ENCODE results near the gene NOMO2. TPM values are rescaled to one million over a fixed set of nuclear protein-coding genes. Genes with fewer than 3 reads are reported as not detected.
"Not testable (repeated sequence)": the region's sequence is repeated elsewhere in the genome, so short reads cannot be mapped to it uniquely, and the experiment has no call there.

The NOMO2 gene
- total RNA-seq, 1 experiment from 2014 or later = 82.2 TPM

GRCh38 chr16:18497032-18497431, 64.9 kb downstream of the NOMO2 start:
- H3K4me1 ChIP-seq; H3K27ac ChIP-seq; H3K36me3 ChIP-seq; DNase-seq; H3K4me3 ChIP-seq; H3K9me3 ChIP-seq (replicated peaks); H3K27me3 ChIP-seq: not testable (repeated sequence)

- not testable (repeated sequence) for DNase-seq; H3K27ac ChIP-seq; H3K9me3 ChIP-seq (replicated peaks); H3K27me3 ChIP-seq; H3K36me3 ChIP-seq; H3K4me3 ChIP-seq; H3K4me1 ChIP-seq
Measured at GRCh38 chr16:18492118-18492897, 69.6 kb downstream of the NOMO2 start.

- not testable (repeated sequence) for H3K4me3 ChIP-seq; H3K9me3 ChIP-seq (replicated peaks); H3K27ac ChIP-seq; DNase-seq; H3K4me1 ChIP-seq; H3K27me3 ChIP-seq; H3K36me3 ChIP-seq
Measured at GRCh38 chr16:18436025-18436424, 125.9 kb downstream of the NOMO2 start.

DNA sequence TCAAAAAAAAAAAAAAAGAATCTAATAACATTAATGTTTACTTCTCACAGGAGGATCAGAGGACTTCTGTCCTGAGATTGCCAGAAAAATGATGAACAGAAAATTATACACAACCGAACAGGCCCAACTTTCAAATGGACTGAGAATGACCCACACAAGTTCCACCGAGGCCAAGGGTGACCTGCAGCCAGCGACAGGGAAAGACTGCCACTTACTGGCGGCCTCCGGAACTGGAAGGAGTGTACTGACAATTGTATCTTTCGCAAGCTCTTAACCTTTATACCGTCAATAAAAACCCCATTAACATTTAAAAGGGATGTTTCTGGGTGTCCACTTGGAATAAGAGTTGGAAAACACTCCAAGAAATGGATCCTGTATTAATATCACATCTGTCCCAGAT, 146.1 kb downstream of the NOMO2 start:
- H3K27ac ChIP-seq; H3K27me3 ChIP-seq; H3K36me3 ChIP-seq; H3K9me3 ChIP-seq (replicated peaks); H3K4me3 ChIP-seq; H3K4me1 ChIP-seq; DNase-seq: not testable (repeated sequence)

DNA sequence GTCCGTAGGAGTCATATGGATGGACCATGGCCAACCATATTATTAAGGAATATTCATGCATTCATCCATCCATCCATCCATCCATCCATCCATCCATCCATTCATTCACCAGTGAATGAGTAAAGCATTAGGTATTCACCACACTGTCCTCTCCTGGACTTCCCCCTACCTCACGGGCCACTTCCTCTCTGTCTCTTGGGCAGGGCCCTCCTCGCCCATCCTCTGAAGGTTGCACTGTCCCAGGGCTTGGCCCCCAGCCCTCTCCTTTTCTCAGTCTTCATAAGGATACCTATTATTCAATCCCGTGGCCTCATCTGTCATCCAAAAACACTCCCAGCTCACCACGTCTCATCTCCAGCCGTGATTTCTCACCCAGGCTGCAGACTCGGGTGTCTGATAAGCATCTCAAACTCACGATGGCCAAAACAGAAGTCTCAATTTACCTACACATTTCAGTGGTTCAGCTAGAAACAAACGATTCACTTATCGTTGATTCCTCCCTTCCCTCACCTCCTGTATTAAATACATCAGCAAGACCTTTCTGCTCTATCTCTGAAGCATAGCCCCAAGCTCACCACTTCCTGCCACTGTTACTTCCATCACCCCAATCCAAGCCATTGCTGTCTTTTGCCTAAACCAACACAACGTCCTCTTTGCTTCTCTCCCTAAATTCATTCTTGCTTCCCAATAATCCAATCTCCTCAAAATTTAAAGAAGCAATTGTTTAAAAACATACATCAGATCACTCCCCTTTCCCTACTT, 152.2 kb downstream of the NOMO2 start:
- H3K27me3 ChIP-seq; H3K36me3 ChIP-seq; DNase-seq; H3K4me1 ChIP-seq; H3K27ac ChIP-seq; H3K9me3 ChIP-seq (replicated peaks); H3K4me3 ChIP-seq: not testable (repeated sequence)

- not testable (repeated sequence) for H3K27me3 ChIP-seq; H3K36me3 ChIP-seq; H3K4me1 ChIP-seq; H3K4me3 ChIP-seq; H3K9me3 ChIP-seq (replicated peaks); DNase-seq; H3K27ac ChIP-seq
Measured at GRCh38 chr16:18401851-18402657, 159.8 kb downstream of the NOMO2 start.

DNA sequence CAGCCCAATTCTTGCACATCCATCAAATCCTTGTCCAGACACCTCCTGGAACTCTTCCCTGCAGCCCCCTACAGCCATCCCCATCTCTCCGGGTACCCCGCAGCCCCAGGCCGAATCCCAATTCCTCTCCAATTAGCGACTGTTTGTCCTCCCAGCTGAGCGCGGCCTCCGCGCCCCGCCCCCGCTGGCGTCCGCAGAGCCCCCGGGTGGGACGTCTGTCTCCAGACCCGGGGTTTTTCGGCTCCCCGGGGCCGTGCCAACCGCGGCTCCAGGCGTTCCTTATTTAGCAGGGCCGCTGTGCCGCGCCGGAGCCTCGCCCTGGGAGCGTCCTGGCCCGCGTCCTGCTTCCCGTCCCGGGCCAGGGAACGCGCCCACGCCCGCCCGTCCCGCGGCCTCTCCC, 160.7 kb downstream of the NOMO2 start:
- peak in 1 of 2 experiments; percentile 12 for DNase-seq
- not testable (repeated sequence) for H3K27me3 ChIP-seq; H3K36me3 ChIP-seq; H3K27ac ChIP-seq; H3K9me3 ChIP-seq (replicated peaks); H3K4me1 ChIP-seq
- H3K4me3 ChIP-seq = 0 out of 2 replicates have a peak overlapping the region, but pooled peaks have one; percentile 21

DNA sequence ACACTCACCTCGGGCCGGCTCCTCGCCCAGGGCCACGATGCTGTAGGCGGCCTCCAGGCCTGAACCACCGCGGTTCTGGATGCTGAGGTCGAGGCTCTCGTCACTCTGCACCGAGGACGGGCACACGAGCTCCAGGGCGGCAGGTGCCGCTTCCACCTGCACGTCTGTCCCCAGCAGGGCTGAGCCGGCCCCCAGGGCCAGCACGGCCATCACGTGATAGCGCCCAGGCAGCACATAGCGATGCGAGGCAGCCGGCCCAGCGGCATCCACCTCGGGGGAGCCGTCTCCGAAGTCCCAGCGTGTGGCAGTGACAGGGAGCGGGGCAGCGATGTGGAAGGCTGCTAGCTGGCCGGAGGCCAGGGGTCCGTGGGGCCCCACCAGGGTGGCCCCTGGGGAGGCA, 167.5 kb downstream of the NOMO2 start:
- H3K27ac ChIP-seq; DNase-seq; H3K9me3 ChIP-seq (replicated peaks); H3K4me1 ChIP-seq; H3K27me3 ChIP-seq; H3K4me3 ChIP-seq; H3K36me3 ChIP-seq: not testable (repeated sequence)

DNA sequence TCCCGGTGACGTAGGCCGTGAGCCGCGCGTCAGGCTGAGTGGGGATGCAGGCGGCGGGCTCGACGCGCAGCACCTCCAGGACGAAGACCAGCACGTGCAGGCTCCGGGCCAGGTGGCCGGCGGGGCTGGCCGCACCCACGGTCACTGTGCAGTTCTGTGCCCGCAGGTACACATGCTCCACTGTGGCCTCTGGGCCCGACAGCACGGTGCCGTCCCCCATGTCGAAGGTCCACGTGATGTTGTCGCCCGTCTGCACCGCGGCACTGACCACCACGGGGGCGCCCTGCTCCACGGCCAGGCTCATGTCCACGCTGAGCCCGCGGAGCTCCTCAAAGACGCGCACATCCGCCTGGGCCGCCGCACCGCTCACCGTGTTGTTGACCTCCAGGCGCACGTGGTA, 174.1 kb downstream of the NOMO2 start:
- not testable (repeated sequence) for H3K27me3 ChIP-seq; H3K4me1 ChIP-seq; H3K27ac ChIP-seq; DNase-seq; H3K4me3 ChIP-seq; H3K36me3 ChIP-seq; H3K9me3 ChIP-seq (replicated peaks)

DNA sequence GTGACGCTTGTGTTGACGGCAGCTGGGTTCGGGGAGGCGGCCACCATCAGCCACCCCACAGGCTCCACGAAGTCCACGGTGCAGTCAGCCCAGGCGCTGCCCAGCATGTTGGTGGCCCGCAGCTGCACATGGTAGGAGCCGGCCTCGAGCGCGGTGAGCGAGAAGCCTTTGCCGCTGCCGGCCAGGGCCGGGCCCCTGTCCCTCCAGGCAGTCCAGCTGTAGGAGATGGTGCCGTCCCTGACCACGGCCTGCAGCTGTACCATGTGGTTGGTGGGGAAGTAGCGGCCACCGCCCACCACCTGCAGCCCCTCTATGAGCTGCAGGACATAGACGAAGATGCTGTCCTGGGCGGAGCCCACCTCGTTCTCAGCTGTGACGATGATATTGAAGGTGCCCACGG, 175.4 kb downstream of the NOMO2 start:
- DNase-seq; H3K9me3 ChIP-seq (replicated peaks); H3K4me3 ChIP-seq: not testable (repeated sequence)

GRCh38 chr16:18385285-18385684, 176.6 kb downstream of the NOMO2 start:
- not testable (repeated sequence) for H3K27ac ChIP-seq; DNase-seq; H3K4me1 ChIP-seq; H3K4me3 ChIP-seq; H3K9me3 ChIP-seq (replicated peaks); H3K36me3 ChIP-seq; H3K27me3 ChIP-seq

More for the DNA sequence above, 175.4 kb downstream of the NOMO2 start:
- H3K4me1 ChIP-seq, H3K27ac ChIP-seq, H3K36me3 ChIP-seq, H3K27me3 ChIP-seq: not testable (repeated sequence)

GRCh38 chr16:18384869-18385268, 177.0 kb downstream of the NOMO2 start:
- H3K27me3 ChIP-seq; H3K4me1 ChIP-seq; H3K27ac ChIP-seq; H3K9me3 ChIP-seq (replicated peaks); H3K36me3 ChIP-seq; H3K4me3 ChIP-seq; DNase-seq: not testable (repeated sequence)

GRCh38 chr16:18384098-18384636, 177.7 kb downstream of the NOMO2 start:
- H3K27me3 ChIP-seq; H3K36me3 ChIP-seq; H3K9me3 ChIP-seq (replicated peaks); H3K27ac ChIP-seq; DNase-seq; H3K4me3 ChIP-seq; H3K4me1 ChIP-seq: not testable (repeated sequence)

DNA sequence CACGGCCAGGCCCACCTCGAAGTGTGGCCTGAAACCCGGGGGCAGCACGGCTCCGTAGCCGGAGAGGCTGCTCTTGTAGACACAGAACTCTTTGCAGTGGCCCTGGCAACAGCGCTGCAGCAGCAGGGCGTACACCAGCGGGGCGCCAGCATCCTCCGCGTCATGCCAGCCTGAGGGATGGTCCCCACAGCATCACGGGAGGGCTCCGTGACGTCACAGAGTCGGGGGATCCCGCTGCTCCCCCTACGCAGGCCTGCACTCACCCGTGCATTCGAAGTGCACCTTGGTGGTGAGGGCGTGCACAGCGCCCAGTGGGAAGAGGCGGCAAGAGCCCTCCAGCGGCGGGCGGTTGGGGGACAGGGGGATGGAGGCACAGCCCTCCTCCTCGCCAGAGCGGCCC, 179.2 kb downstream of the NOMO2 start:
- not testable (repeated sequence) for H3K27me3 ChIP-seq; H3K27ac ChIP-seq; DNase-seq; H3K4me3 ChIP-seq; H3K4me1 ChIP-seq; H3K9me3 ChIP-seq (replicated peaks); H3K36me3 ChIP-seq

Measured in SJCRH30 (cell line).